Lung (tissue), 16 donors: ENCODE measurements around the gene PSMD5. TPM values are rescaled to one million over a fixed set of nuclear protein-coding genes. Genes with fewer than 3 reads are reported as not detected.

Experiments used
- ATAC-seq: fragments of 200-7000 bp; cut with Tn5 transposase; one replicate; pipeline ENCODE4 v1.9.1; 2020; ENCODE audit warnings: moderate number of reproducible peaks; ENCODE audit not compliant: insufficient read depth, low FRiP score
- DNase-seq, 3 donors: peaks; one replicate each; pipeline ENCODE4 v3.0.0-alpha.2; 2013 to 2017
- H3K27ac ChIP-seq, 2 donors: one replicate each; pipeline ENCODE4 v1.5.1; 2013; ENCODE audit warnings: mild to moderate bottlenecking in 2 of 2, moderate library complexity in 2 of 2, control low read depth in 1 of 2, inconsistent platforms in 1 of 2, low read depth in 1 of 2, low read length in 1 of 2
- H3K27me3 ChIP-seq, 3 donors: one replicate each; pipeline ENCODE4 v1.5.1; 2013; ENCODE audit warnings: low read length in 2 of 3; ENCODE audit not compliant: control insufficient read depth in 3 of 3, insufficient read depth in 3 of 3
- H3K36me3 ChIP-seq, 4 donors: one replicate each; pipeline ENCODE4 v1.5.1; 2013; ENCODE audit warnings: low read length in 4 of 4, mild to moderate bottlenecking in 1 of 4, moderate library complexity in 1 of 4; ENCODE audit not compliant: control insufficient read depth in 4 of 4, insufficient read depth in 4 of 4
- H3K4me1 ChIP-seq, 5 donors: one replicate each; pipeline ENCODE4 v1.5.1; 2013; ENCODE audit warnings: low read length in 5 of 5, mild to moderate bottlenecking in 2 of 5, moderate library complexity in 1 of 5; ENCODE audit not compliant: control insufficient read depth in 5 of 5, insufficient read depth in 5 of 5
- H3K4me3 ChIP-seq: one replicate; pipeline ENCODE4 v1.5.1; 2013; ENCODE audit warnings: mild to moderate bottlenecking, control low read depth, moderate library complexity
- H3K9ac ChIP-seq, 2 donors: one replicate each; pipeline ENCODE4 v1.5.1; 2013; ENCODE audit warnings: low read length in 2 of 2, control low read depth in 1 of 2; ENCODE audit not compliant: insufficient read depth in 1 of 2
- H3K9me3 ChIP-seq, 4 donors: one replicate each; pipeline ENCODE4 v1.5.1; 2013; ENCODE audit warnings: low read length in 3 of 4, mild to moderate bottlenecking in 1 of 4, moderate library complexity in 1 of 4; ENCODE audit not compliant: control insufficient read depth in 4 of 4, insufficient read depth in 3 of 4
- CTCF ChIP-seq: IDR thresholded peaks from 2 replicates; pipeline ENCODE4 v1.5.1; 2012; ENCODE audit warnings: mild to moderate bottlenecking; ENCODE audit errors: control extremely low read depth, extremely low read depth
- WGBS, 2 donors: extraction: QIAGEN DNeasy Blood & Tissue Kit; methylation state at CpG; one replicate each; pipeline ENCODE4 v1.1.7; 2013; 5-methylcytosine and 5-hydroxymethylcytosine counted together
- long read RNA-seq, 5 donors: transcript quantifications; one replicate each; lab custom pipeline, GENCODE V29; 2026
- polyA plus RNA-seq, 2 donors: library from polyadenylated mRNA; stranded (reverse); fragments of 200-250 nt; gene quantifications; one replicate each; pipeline ENCODE4 v1.2.1, GENCODE V29; 2013
- total RNA-seq, 2 donors: library from RNA; depleted of rRNA in 1 of 2; stranded (reverse); fragments of >200 nt in 1 of 2; gene quantifications; one replicate each; pipeline ENCODE4 v1.2.1, GENCODE V29; 2014 to 2021
- donor health status: control.
- donor health status: control.
- donor health status: Bipolar disorder and iron deficiency.
- donor health status: healthy.
- donor health status: DM: yes; HTN: yes; CAD: no.

The PSMD5 gene
- total RNA-seq: 10 to 100 TPM; 35.0 to 66.0 TPM
- 10 to 100 TPM; 14.9 to 19.5 TPM for polyA plus RNA-seq
- long read RNA-seq, donor 1, transcript PSMD5-201 (10 exons, 3,443 nt): major isoform, 12 of 12 reads
- long read RNA-seq, donor 1, partial matches to known transcripts: 0 of 12 reads
- long read RNA-seq, donor 1, other reads (novel, unspliced or antisense): 0 of 12 reads
- long read RNA-seq, donor 2, partial matches to known transcripts: 0 of 1 reads
- long read RNA-seq, donor 2, other reads (novel, unspliced or antisense): 0 of 1 reads
- long read RNA-seq, donor 3, transcript PSMD5-201 (10 exons, 3,443 nt): major isoform, 7 of 7 reads
- long read RNA-seq, donor 3, partial matches to known transcripts: 0 of 7 reads
- long read RNA-seq, donor 3, other reads (novel, unspliced or antisense): 0 of 7 reads
- long read RNA-seq, donor 4, partial matches to known transcripts: 0 of 4 reads
- long read RNA-seq, donor 4, other reads (novel, unspliced or antisense): 0 of 4 reads
- long read RNA-seq, donor 5, transcript PSMD5-201 (10 exons, 3,443 nt): major isoform, 11 of 22 reads
- long read RNA-seq, donor 5, partial matches to known transcripts: 11 of 22 reads
- long read RNA-seq, donor 5, other reads (novel, unspliced or antisense): 0 of 22 reads

DNA sequence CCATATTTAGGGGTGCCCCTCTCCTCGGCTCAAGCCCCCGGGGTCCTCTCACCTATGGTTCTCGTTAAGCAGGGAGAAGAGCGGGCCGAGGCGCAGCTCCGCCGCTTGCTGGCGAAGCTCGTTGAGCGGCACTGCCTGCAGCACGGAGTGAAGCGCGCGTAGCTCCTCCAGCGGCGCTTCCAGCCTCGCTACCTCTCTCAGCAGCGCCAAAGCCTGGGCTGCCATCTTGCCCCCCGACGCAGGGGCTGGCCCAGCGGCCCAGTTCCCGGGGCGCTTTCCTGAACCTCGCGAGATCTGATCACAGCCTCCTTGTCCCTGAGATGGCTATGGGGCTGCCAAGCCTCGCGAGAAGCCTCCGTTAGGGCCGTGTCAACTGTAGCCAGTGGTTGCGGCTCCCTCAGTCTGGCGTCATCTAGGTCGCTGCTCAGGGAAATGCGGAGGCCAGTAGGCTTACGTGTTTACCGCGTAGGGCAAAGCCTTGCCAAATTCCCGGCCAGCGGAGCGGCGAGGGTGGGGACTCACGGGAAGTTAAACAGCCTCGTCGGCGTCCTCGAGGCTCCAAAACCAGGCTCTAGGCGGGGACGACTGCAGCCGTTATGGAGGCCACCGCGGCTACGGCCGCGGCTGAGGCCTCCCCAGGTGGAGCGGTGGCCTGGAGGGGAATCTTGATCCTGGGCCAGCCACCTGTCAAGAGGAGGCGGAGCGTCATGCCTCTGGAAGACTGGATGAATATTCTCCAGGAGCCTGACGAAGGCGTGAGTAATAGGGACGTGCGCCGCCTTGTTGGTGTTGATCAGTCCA is at the start of gene PSMD5:
PSMD5 (minus strand) TSS at position 238 of the 801 bp plus-strand sequence; CDS start at position 225, 13 bp downstream.
- Histone ChIP-seq H3K9me3 (no peaks in the 10 kb centered on the region), H3K27ac (peak within 1 kb of the TSS; percentile 89 to 91), H3K9ac (peak within 1 kb of the TSS; percentile 80 to 90), H3K27me3 (no peaks in the 10 kb centered on the region), H3K4me3 (peak within 1 kb of the TSS; percentile 80), H3K4me1 (peaks cover 0 to 14% (median 2%) of the 10 kb centered on the region in 5 donors), H3K36me3 (peaks cover 0 to 4% (median 1%) of the 10 kb centered on the region in 4 donors)
- peak; percentile 99 for ATAC-seq
- DNase-seq: peak; percentile 98 to 99 (median 99)
- WGBS, 2 donors: 2 to 7% methylated on average over 61 to 62 of the region's 62 CpGs
- no peak for TF ChIP-seq CTCF

GRCh38 chr9:120891884-120892747 is 49.4 kb upstream of the PSMD5 start:
- 55 to 67% methylated on average over 15 of the region's 15 CpGs for WGBS, 2 donors
- Histone ChIP-seq H3K4me1 (peaks cover 0 to 66% (median 32%) of the 10 kb centered on the region in 5 donors), H3K9ac (no peak overlapping the region), H3K27me3 (peaks cover 0 to 3% (median 0%) of the 10 kb centered on the region in 3 donors), H3K27ac (no peak overlapping the region), H3K36me3 (no peaks in the 10 kb centered on the region), H3K9me3 (no peaks in the 10 kb centered on the region), H3K4me3 (no peak overlapping the region)
- ATAC-seq (no peak), DNase-seq (peak; percentile 90 to 96 (median 94))
- no peak for TF ChIP-seq CTCF

GRCh38 chr9:120891245-120891883 is 48.6 kb upstream of the PSMD5 start:
- ATAC-seq: no peak
- 89 to 90% methylated on average over 10 of the region's 10 CpGs for WGBS, 2 donors
- Histone ChIP-seq H3K27ac (peak overlapping the region in 1 of 2 donors; percentile 17), H3K27me3 (peaks cover 0 to 3% (median 0%) of the 10 kb centered on the region in 3 donors), H3K36me3 (no peaks in the 10 kb centered on the region), H3K9ac (no peak overlapping the region), H3K4me3 (no peak overlapping the region), H3K9me3 (no peaks in the 10 kb centered on the region), H3K4me1 (peaks cover 0 to 65% (median 32%) of the 10 kb centered on the region in 5 donors)
- DNase-seq: no peak
- TF ChIP-seq CTCF: no peak
